ENCODE measurements around the gene ZNF813. TPM values are rescaled to one million over a fixed set of nuclear protein-coding genes. Genes with fewer than 3 reads are reported as not detected.
"Not testable (repeated sequence)": the region's sequence is repeated elsewhere in the genome, so short reads cannot be mapped to it uniquely, and the experiment has no call there.

Gene ZNF813
- total and polyA plus RNA-seq, 8 donors = 0.68 to 4.6 (median 2.5) TPM

DNA sequence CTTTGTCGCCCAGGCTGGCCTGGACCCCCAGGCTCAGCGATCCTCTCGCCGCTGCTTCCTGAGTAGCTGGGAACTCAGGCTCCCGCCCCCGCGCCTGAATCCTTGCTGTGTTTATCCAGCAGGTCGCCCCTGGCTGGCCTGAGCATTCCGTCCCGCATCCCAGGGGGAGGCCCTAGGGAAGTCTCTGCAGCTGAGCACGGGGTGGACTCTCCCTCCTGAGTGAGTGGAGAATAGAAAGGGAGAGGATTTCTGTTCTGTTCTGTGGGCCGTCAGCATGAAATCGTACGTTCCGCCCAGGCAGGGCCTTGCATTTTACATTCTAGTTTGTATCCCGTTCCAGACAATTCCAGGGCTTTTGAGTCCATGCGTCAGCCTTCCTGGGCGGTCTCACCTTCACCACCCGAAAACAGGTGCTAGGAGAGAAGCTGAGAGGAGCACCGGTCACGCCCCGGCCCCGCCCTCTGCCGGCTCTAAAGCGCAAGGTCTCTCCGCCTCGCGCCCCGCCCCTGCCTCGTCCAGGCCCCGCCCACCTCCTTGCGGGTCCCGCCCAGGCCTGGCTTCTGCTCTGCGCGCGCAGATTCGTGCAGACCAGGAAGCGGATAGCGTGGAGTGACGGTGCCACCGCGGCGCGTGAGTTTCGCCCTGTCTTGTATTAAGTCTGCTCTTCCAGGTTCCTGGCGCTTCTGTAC lies 36.0 kb upstream of the ZNF813 start, which contains the start of gene ZNF761:
Gene ZNF761 (plus strand): TSS at position 586 of the 689 bp plus-strand sequence. CDS start 15,285 bp downstream, outside the sequence.
- ATAC-seq = peak; percentile 98 to 99 (median 98)
- Histone ChIP-seq H3K27ac (peak within 1 kb of the TSS; percentile 82 to 97 (median 92)), H3K36me3 (no peaks in the 10 kb centered on the region), H3K4me3 (peak within 1 kb of the TSS; percentile 32 to 70 (median 56)), H3K9me3 (no peaks in the 10 kb centered on the region), H3K4me1 (peaks cover 0 to 6% (median 0%) of the 10 kb centered on the region in 3 donors), H3K27me3 (no peaks in the 10 kb centered on the region)
- no peak for FAIRE-seq
- peak; percentile 96 to 100 (median 99) for DNase-seq
- intact Hi-C loops (cut with DNase I) = no loop called here
- 1 to 2% methylated on average over 42 to 46 of the region's 46 CpGs for WGBS, 2 donors
- TF ChIP-seq, protein P1, sequence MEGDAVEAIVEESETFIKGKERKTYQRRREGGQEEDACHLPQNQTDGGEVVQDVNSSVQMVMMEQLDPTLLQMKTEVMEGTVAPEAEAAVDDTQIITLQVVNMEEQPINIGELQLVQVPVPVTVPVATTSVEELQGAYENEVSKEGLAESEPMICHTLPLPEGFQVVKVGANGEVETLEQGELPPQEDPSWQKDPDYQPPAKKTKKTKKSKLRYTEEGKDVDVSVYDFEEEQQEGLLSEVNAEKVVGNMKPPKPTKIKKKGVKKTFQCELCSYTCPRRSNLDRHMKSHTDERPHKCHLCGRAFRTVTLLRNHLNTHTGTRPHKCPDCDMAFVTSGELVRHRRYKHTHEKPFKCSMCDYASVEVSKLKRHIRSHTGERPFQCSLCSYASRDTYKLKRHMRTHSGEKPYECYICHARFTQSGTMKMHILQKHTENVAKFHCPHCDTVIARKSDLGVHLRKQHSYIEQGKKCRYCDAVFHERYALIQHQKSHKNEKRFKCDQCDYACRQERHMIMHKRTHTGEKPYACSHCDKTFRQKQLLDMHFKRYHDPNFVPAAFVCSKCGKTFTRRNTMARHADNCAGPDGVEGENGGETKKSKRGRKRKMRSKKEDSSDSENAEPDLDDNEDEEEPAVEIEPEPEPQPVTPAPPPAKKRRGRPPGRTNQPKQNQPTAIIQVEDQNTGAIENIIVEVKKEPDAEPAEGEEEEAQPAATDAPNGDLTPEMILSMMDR (IDR thresholded peaks at IDR 0.05) = peak in 3 of 4 donors; percentile 13 to 36 (median 14)

DNA sequence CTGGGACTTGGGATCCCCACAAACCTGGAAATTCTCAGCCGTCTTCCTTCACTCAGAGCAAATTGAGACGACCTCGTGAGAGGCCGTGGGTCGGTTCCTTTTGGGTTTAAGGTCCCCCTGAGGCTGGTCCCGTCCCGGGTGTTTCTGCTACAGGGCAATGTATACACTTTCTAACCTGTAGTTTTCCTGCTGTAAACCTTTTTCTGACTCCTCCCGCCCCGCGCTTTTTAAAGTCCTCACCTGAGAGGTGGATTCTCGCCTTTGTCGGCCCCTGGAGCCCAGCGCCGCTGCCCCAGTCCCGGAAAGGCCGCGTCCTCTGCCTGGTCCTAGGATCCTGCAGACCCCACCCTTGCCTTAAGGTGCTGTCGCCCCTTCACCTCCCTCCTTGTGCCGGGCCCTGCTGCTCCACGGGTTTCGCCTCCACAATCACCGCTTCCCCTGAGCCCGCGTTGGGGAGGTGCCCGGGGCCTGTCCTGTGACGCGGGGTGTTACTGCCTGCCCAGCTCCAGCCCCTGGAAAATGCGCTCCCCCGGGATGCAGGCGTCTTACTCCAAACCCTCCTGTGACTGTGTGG lies 35.4 kb upstream of the ZNF813 start:
- Histone ChIP-seq H3K27me3 (no peaks in the 10 kb centered on the region), H3K4me3 (peak overlapping the region; percentile 32 to 70 (median 56)), H3K36me3 (no peaks in the 10 kb centered on the region), H3K27ac (peak overlapping the region; percentile 74 to 97 (median 84)), H3K9me3 (no peaks in the 10 kb centered on the region), H3K4me1 (peaks cover 0 to 6% (median 0%) of the 10 kb centered on the region in 3 donors)
- intact Hi-C loops (cut with DNase I) = no loop called here
- ATAC-seq (peak; percentile 33 to 49 (median 40)), FAIRE-seq (no peak), DNase-seq (peak in 5 of 6 donors; percentile 20 to 75 (median 51))
- TF ChIP-seq, protein P1 (IDR thresholded peaks at IDR 0.05) = no peak
- 0% methylated on average over 30 of the region's 30 CpGs for WGBS, 2 donors

DNA sequence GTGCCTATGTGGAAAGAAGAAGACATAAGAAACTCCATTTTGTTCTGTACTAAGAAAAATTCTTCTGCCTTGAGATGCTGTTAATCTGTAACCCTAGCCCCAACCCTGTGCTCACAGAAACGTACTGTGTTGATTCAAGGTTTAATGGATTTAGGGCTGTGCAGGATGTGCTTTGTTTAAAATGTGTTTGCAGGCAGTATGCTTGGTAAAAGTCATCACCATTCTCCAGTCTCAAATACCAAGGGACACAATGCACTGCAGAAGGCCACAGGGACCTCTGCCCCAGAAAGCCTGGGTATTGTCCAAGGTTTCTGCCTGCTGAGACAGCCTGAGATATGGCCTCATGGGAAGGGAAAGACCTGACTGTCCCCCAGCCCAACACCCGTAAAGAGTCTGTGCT lies 23.7 kb upstream of the ZNF813 start:
- H3K4me1 ChIP-seq; DNase-seq; H3K27ac ChIP-seq; H3K27me3 ChIP-seq; H3K4me3 ChIP-seq; FAIRE-seq; intact Hi-C loops (cut with DNase I); H3K9me3 ChIP-seq; H3K36me3 ChIP-seq; ATAC-seq: not testable (repeated sequence)
- 95 to 96% methylated on average over 2 of the region's 2 CpGs for WGBS, 2 donors

DNA sequence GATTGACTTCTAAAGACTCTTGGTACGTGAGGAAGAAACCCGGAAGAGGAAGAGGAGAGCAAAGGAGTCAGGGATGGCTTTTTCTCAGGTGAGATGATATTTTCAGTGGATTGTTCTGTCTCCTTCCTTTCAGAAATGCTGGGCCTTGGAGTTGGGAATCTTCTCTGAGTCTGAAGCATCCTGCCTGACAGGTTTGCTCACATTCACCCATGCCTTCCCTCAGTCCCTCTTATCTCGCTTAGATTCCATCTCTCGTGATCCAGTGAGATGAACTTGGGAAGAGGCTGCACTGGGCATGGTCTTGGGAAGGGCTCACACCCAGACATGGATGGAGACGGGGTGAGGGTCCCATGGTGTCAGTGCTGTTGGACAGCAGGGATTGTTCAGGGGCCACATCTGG lies 20.3 kb upstream of the ZNF813 start:
- H3K4me3 ChIP-seq; ATAC-seq; intact Hi-C loops (cut with DNase I); H3K27ac ChIP-seq; FAIRE-seq; DNase-seq; H3K27me3 ChIP-seq; H3K9me3 ChIP-seq; H3K4me1 ChIP-seq: not testable (repeated sequence)
- WGBS, 2 donors = 88 to 97% methylated on average over 5 of the region's 5 CpGs
- H3K36me3 ChIP-seq = peaks cover 3 to 22% (median 12%) of the 10 kb centered on the region in 3 donors

DNA sequence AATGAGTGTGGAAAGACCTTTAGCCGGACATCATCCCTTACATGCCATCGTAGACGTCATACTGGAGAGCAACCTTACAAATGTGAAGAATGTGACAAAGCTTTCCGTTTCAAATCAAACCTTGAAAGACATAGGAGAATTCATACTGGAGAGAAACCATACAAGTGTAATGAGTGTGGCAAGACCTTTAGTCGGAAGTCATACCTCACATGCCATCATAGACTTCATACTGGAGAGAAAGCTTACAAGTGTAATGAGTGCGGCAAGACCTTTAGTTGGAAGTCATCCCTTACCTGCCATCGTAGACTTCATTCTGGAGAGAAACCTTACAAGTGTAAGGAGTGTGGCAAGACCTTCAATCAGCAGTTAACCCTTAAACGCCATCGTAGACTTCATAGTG lies 11.7 kb upstream of the ZNF813 start:
- DNase-seq (no peak), FAIRE-seq (no peak), ATAC-seq (no peak)
- Histone ChIP-seq H3K4me1 (no peaks in the 10 kb centered on the region), H3K27ac (no peak overlapping the region), H3K36me3 (peaks cover 21 to 45% (median 21%) of the 10 kb centered on the region in 3 donors), H3K27me3 (no peaks in the 10 kb centered on the region), H3K9me3 (peaks cover 0 to 7% (median 3%) of the 10 kb centered on the region in 4 donors), H3K4me3 (no peak overlapping the region)
- TF ChIP-seq, protein P1 (IDR thresholded peaks at IDR 0.05) = no peak
- intact Hi-C loops (cut with DNase I) = no loop called here
- 88 to 92% methylated on average over 9 of the region's 9 CpGs for WGBS, 2 donors

DNA sequence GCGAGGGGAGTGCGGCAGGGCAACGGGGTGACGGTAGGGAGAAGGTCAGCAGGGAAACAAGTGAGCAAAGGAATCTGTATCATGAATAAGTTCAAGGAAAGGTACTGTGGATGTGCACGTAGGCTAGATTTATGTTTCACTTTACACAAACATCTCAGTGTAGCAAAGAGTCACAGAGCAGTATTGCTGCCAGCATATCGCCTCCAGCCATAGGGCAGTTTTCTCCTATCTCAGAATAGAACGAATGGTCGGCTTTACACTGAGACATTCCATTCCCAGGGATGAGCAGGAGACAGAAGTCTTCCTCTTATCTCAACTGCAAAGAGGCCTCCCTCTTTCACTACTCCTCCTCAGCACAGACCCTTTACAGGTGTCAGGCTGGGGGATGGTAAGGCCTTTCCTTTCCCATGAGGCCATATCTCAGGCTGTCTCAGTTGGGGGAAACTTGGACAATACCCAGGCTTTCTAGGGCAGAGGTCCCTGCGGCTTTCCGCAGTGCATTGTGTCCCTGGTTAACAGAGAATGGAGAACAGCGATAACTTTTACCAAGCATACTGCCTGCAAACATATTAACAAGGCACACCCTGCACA lies 7.3 kb upstream of the ZNF813 start:
- H3K36me3 ChIP-seq; H3K9me3 ChIP-seq; ATAC-seq; FAIRE-seq; H3K4me3 ChIP-seq; intact Hi-C loops (cut with DNase I); DNase-seq; H3K27ac ChIP-seq; H3K4me1 ChIP-seq; H3K27me3 ChIP-seq: not testable (repeated sequence)
- WGBS, 2 donors = 16 to 23% methylated on average over 11 of the region's 11 CpGs

All from pancreas (tissue), 10 donors.